ENCODE results near the gene EIF1AD. TPM values are rescaled to one million over a fixed set of nuclear protein-coding genes. Genes with fewer than 3 reads are reported as not detected.

EIF1AD gene
- total RNA-seq, 2 donors from 2014 or later: 33.6 to 37.3 TPM

DNA sequence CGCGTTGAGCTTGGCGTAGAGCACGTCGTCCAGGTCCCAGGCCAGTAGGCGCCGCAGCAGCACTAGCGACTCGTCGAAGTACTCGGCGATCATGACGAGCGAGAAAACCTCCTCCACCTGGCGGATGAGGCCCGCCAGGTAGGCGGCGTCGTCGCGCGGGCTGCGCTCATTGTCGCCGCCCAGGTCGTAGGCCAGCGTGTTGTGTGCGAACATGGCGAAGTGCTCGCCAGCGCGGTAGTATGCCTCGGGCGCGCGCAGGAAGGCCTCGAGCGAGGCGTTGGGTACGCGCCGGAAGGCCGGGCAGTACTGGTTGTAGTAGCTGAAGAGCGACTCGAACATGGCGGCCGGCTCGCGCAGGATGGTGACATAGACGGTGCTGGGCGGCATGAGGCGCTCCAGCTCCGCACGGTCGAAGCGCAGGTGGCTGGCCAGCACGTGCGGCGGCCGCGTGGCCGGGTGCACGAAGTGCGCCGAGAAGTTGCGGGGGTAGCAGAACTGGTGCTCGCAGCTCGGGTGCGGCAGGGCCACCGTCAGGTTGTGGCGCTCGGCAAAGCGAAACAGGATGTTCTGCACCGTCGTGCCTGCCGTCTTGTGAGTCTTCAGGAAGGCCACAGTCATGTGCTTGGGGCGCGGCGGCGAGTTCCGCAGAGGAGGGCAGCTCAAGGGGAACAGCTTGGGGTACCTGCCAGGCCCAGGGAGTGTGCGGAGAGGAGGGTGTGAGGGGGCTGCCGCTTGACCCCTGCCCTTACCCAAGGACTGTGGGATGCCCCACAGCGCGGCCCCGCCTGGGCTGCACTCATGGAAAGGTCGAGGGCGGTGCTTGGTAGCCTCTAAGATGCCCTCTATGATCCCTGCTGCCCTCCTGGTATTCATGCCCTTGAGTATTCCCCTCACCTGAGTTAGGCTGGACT, 41.3 kb upstream of the EIF1AD start:
- no peak for DNase-seq (ENCODE audit: low spot score)
- Histone ChIP-seq H3K36me3 (no peaks in the 10 kb centered on the region), H3K4me3 (no peak overlapping the region), H3K4me1 (replicated peaks) (no peaks in the 10 kb centered on the region), H3K27me3 (replicated peaks; ENCODE audit: insufficient read depth) (no peaks in the 10 kb centered on the region), H3K9me3 (no peaks in the 10 kb centered on the region), H3K27ac (no peak overlapping the region)
- 96% methylated on average over 88 of the region's 88 CpGs for WGBS
- TF ChIP-seq POLR2AphosphoS5 (IDR thresholded peaks at IDR 0.05) (no peak), POLR2A (IDR thresholded peaks at IDR 0.05) (no peak)
- TF ChIP-seq, protein P1, sequence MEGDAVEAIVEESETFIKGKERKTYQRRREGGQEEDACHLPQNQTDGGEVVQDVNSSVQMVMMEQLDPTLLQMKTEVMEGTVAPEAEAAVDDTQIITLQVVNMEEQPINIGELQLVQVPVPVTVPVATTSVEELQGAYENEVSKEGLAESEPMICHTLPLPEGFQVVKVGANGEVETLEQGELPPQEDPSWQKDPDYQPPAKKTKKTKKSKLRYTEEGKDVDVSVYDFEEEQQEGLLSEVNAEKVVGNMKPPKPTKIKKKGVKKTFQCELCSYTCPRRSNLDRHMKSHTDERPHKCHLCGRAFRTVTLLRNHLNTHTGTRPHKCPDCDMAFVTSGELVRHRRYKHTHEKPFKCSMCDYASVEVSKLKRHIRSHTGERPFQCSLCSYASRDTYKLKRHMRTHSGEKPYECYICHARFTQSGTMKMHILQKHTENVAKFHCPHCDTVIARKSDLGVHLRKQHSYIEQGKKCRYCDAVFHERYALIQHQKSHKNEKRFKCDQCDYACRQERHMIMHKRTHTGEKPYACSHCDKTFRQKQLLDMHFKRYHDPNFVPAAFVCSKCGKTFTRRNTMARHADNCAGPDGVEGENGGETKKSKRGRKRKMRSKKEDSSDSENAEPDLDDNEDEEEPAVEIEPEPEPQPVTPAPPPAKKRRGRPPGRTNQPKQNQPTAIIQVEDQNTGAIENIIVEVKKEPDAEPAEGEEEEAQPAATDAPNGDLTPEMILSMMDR (IDR thresholded peaks at IDR 0.05): no peak
- intact Hi-C loops (cut with DNase I): no loop called here

DNA sequence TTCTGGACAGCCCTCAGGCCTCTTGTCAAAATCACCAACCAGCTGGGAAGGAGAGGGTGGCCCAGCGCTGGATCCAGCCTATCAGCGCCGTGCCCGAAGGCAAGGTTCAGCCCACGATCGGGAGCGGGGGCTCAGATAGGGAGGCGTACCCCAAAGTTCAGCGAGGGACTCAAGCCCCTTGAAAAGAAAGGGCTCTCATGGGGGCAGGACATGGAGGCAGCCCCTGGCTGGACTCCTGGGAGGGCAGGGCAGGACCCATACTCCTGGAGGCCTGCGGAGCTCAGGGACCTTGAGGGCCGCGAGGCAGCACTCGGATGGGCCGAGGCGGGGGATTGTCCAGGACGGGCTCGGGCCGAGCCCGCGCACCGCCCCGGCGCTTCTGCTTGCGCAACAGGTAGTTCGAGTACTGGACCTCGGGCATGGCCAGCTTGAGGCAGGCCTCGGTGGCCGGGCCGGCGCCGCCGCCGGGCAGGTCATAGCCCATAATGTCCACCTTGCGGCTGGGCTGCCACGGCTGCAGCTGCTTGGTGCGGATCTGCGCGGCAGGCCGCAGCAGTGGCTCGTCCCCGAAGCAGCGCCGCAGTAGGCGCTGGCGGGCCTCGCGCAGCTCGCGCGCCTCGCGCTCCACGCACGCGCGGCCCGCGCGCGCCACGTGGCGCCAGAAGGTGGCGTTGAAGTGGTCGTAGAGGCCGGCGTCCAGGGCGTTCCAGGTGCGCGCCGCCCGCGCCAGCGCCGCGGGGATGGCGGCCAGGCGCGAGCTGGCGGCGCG, 40.5 kb upstream of the EIF1AD start:
- no peaks in the 10 kb centered on the region for H3K36me3 ChIP-seq
- no peaks in the 10 kb centered on the region for H3K27me3 ChIP-seq (replicated peaks; ENCODE audit: insufficient read depth)
- intact Hi-C loops (cut with DNase I): no loop called here
- H3K27ac ChIP-seq: no peak overlapping the region
- WGBS: 96% methylated on average over 81 of the region's 81 CpGs
- TF ChIP-seq, protein P1 (IDR thresholded peaks at IDR 0.05): no peak
- TF ChIP-seq POLR2AphosphoS5 (IDR thresholded peaks at IDR 0.05) (no peak), POLR2A (IDR thresholded peaks at IDR 0.05) (no peak)
- no peak overlapping the region for H3K4me3 ChIP-seq
- H3K9me3 ChIP-seq: no peaks in the 10 kb centered on the region
- DNase-seq (ENCODE audit: low spot score): no peak
- no peaks in the 10 kb centered on the region for H3K4me1 ChIP-seq (replicated peaks)

DNA sequence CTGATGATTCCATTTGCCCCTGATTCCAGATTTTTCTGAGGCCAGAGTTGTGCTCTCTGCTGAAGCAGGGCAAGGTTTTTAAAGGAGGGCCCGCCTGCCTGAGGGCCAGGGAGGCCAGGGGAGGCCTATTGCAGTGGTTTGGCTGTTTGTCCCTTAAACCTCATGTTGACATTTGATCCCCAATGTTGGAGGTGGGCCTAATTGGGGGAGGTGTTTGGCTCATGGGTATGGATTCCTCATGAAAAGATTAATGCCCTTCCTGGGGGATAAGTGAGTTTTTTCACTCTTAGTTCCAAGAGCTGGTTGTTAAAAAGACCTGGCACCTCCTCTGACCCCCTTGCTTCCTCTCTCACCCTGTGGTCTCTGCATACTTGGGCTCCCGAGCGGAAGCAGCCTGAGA, 37.8 kb upstream of the EIF1AD start:
- Histone ChIP-seq H3K27ac (no peak overlapping the region), H3K4me3 (no peak overlapping the region), H3K9me3 (no peaks in the 10 kb centered on the region), H3K36me3 (no peaks in the 10 kb centered on the region), H3K27me3 (replicated peaks; ENCODE audit: insufficient read depth) (no peaks in the 10 kb centered on the region), H3K4me1 (replicated peaks) (no peaks in the 10 kb centered on the region)
- TF ChIP-seq, protein P1 (IDR thresholded peaks at IDR 0.05): no peak
- no peak for DNase-seq (ENCODE audit: low spot score)
- WGBS: 79% methylated on average over 3 of the region's 3 CpGs
- intact Hi-C loops (cut with DNase I): no loop called here

DNA sequence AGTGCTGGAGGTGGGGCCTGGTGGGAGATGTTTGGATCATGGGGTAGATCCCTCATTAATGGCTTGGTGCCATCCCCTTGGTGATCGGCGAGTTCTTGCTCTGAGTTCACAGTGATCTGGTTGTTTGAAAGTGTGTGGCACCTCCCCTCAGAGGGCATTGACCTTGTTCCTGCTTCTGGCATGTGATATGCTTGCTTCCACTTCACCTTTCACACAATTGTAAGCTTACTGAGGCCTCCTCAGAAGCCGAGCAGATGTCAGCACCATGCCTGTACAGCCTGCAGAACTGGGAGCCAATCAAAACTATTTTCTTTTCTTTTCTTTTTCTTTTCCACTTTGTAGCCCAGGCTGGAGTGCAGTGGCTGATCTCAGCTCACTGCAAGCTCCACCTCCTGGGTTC, 35.4 kb upstream of the EIF1AD start:
- no peaks in the 10 kb centered on the region for H3K36me3 ChIP-seq
- no peak overlapping the region for H3K4me3 ChIP-seq
- H3K27ac ChIP-seq: no peak overlapping the region
- no peaks in the 10 kb centered on the region for H3K27me3 ChIP-seq (replicated peaks; ENCODE audit: insufficient read depth)
- intact Hi-C loops (cut with DNase I): no loop called here
- no peaks in the 10 kb centered on the region for H3K9me3 ChIP-seq
- WGBS: 98% methylated on average over 3 of the region's 3 CpGs
- no peak for DNase-seq (ENCODE audit: low spot score)
- TF ChIP-seq POLR2A (IDR thresholded peaks at IDR 0.05) (no peak), POLR2AphosphoS5 (IDR thresholded peaks at IDR 0.05) (no peak)
- TF ChIP-seq, protein P1 (IDR thresholded peaks at IDR 0.05): no peak
- H3K4me1 ChIP-seq (replicated peaks): no peaks in the 10 kb centered on the region
